ENCODE data around the gene ABCA1.

- TF ChIP-seq KDM1A (IDR thresholded peaks at IDR 0.05; ENCODE audit: borderline replicate concordance) (no peak), BCL3 (IDR thresholded peaks at IDR 0.05; ENCODE audit: borderline replicate concordance, insufficient read depth, low read depth, low read length, poor library complexity, severe bottlenecking) (no peak), CREM (IDR thresholded peaks at IDR 0.05; ENCODE audit: low read depth) (no peak), SUZ12 (IDR thresholded peaks at IDR 0.05; ENCODE audit: unreplicated experiment) (no peak), EGR1 (IDR thresholded peaks at IDR 0.05; ENCODE audit: borderline replicate concordance in 1 of 2, low read depth in 2 of 2, low read length in 2 of 2) (no peak), EP300 (IDR thresholded peaks at IDR 0.05; ENCODE audit: borderline replicate concordance in 1 of 2, control insufficient read depth in 1 of 2, low read depth in 2 of 2, low read length in 2 of 2) (no peak), POLR2AphosphoS5 (IDR thresholded peaks at IDR 0.05; ENCODE audit: low read length) (no peak), ATF3 (IDR thresholded peaks at IDR 0.05; ENCODE audit: borderline replicate concordance, extremely low read depth, low read depth, low read length) (no peak), ESRRA (IDR thresholded peaks at IDR 0.05; ENCODE audit: low read length) (no peak), TAF1 (IDR thresholded peaks at IDR 0.05; ENCODE audit: borderline replicate concordance, low read depth, low read length) (no peak), CEBPB (IDR thresholded peaks at IDR 0.05; ENCODE audit: borderline replicate concordance in 1 of 2, low read depth in 2 of 2, low read length in 2 of 2) (no peak), SRF (IDR thresholded peaks at IDR 0.05; ENCODE audit: low read depth in 2 of 2, low read length in 2 of 2) (no peak)
- TF ChIP-seq, protein P1, sequence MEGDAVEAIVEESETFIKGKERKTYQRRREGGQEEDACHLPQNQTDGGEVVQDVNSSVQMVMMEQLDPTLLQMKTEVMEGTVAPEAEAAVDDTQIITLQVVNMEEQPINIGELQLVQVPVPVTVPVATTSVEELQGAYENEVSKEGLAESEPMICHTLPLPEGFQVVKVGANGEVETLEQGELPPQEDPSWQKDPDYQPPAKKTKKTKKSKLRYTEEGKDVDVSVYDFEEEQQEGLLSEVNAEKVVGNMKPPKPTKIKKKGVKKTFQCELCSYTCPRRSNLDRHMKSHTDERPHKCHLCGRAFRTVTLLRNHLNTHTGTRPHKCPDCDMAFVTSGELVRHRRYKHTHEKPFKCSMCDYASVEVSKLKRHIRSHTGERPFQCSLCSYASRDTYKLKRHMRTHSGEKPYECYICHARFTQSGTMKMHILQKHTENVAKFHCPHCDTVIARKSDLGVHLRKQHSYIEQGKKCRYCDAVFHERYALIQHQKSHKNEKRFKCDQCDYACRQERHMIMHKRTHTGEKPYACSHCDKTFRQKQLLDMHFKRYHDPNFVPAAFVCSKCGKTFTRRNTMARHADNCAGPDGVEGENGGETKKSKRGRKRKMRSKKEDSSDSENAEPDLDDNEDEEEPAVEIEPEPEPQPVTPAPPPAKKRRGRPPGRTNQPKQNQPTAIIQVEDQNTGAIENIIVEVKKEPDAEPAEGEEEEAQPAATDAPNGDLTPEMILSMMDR (IDR thresholded peaks at IDR 0.05 in 2 of 3, conservative IDR thresholded peaks at IDR 0.05 in 1 of 3; ENCODE audit: control insufficient read depth in 2 of 3, extremely low read depth in 1 of 3, insufficient read depth in 1 of 3, low read depth in 3 of 3, low read length in 3 of 3): no peak
- TF ChIP-seq, protein P2, sequence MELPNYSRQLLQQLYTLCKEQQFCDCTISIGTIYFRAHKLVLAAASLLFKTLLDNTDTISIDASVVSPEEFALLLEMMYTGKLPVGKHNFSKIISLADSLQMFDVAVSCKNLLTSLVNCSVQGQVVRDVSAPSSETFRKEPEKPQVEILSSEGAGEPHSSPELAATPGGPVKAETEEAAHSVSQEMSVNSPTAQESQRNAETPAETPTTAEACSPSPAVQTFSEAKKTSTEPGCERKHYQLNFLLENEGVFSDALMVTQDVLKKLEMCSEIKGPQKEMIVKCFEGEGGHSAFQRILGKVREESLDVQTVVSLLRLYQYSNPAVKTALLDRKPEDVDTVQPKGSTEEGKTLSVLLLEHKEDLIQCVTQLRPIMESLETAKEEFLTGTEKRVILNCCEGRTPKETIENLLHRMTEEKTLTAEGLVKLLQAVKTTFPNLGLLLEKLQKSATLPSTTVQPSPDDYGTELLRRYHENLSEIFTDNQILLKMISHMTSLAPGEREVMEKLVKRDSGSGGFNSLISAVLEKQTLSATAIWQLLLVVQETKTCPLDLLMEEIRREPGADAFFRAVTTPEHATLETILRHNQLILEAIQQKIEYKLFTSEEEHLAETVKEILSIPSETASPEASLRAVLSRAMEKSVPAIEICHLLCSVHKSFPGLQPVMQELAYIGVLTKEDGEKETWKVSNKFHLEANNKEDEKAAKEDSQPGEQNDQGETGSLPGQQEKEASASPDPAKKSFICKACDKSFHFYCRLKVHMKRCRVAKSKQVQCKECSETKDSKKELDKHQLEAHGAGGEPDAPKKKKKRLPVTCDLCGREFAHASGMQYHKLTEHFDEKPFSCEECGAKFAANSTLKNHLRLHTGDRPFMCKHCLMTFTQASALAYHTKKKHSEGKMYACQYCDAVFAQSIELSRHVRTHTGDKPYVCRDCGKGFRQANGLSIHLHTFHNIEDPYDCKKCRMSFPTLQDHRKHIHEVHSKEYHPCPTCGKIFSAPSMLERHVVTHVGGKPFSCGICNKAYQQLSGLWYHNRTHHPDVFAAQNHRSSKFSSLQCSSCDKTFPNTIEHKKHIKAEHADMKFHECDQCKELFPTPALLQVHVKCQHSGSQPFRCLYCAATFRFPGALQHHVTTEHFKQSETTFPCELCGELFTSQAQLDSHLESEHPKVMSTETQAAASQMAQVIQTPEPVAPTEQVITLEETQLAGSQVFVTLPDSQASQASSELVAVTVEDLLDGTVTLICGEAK (IDR thresholded peaks at IDR 0.05; ENCODE audit: borderline replicate concordance): no peak
Observed at GRCh38 chr9:104970271-104970987, 42.5 kb upstream of the ABCA1 start.
